AG08395 (cell line): ENCODE results near the gene OSM.

ENCODE experiments used
- DNase-seq: peaks from one replicate; pipeline ENCODE4 v3.0.0; 2012; ENCODE audit warnings: mixed read lengths, low spot score

OSM gene

GRCh38 chr22:30285176-30285845 is 18.7 kb upstream of the OSM start:
- no peak for DNase-seq

DNA sequence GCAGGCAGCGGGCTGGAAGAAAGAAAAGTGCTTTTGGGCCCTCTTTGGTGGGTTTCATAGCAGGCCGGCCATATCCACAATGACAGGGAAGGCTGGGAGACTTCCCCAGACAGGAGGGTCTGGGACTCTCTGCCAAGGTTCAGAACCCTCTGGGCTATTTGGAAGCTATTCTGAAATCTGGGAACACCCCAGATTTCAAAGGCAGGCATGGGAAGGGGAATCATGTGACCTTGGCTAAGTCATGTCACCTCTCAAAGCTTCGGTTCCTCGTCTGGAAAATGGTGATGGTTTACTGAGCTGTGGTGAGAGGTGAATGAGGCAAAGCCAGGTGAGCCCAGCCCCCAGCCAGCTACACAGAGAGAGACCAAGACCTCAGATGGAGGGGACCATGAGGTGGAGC is 18.0 kb upstream of the OSM start:
- no peak for DNase-seq

DNA sequence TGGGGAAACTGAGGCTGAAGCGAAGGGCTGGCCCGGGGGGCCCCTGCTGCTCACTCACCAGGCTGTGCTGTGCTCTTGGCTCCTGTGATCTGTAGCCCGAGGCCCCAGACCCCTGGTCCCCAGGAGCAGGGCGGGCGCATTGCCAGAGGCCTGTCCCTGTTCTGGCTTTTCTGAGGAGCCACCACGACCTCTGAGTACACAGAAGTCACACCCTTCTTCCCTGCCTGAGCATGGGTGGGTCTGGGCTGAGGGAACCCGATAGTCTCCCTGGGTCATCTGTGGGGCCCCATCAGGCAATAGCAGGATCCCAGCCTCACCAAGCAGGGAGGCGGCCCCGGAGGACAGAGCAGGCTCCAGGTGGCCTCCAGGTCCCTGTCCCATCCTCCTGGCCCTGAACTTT is 17.5 kb upstream of the OSM start:
- DNase-seq: no peak

- no peak for DNase-seq
Observed at GRCh38 chr22:30283342-30283741, 16.7 kb upstream of the OSM start.

DNA sequence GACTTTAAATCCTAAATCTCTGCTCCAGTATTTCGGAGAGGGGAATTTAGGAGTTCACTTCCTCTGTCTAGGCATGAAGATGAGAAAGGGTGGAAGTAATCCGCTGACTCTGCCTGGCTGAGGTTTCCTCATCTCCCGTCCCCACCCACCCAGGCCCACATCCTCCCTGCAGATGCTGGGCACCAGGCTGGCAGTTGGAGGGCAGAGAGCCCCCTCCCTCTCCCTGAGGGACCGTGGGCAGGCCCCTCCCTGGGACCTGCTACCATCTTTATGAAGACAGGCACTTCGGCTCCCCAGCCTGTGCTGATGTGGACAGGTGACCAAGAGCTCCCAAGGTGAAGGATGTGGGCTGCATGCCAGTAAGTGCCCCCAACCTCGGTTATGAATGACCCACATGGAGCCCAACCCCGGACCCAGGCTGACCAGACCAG is 16.0 kb upstream of the OSM start:
- DNase-seq: no peak

DNA sequence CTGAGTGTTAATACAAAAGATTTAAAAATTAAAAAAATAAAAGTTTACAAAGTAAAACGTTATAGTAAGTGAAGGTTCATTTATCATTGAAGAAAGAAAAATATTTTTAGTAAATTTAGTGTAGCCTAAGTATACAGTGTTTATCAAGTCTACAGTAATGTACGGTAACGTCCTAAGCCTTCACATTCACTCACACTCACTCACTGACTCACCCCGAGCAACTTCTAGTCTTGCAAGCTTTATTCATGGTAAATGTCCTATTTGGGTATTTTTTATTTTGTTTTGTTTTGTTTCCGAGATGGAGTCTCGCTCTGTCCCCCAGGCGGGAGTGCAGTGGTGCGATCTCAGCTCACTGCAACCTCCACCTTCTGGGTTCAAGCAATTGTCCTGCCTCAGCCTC is 13.9 kb upstream of the OSM start:
- no peak for DNase-seq

DNA sequence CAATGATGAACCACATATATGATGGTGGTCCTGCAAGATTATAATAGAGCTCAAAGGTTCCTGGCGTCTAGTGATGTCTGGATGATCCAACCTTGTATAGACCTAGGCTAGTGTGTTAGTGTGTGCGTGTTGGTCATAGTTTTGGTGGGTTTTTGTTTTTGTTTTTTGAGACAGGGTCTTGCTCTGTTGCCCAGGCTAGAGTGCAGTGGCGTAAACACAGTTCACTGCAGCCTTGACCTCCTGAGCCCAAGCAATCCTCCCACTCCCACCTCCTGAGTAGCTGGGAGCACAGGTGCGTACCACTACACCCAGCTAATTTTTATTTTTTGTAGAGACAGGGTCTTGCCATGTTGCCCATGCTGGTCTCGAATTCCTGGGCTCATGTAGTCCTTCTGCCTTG is 13.3 kb upstream of the OSM start:
- no peak for DNase-seq

- peak; percentile 75 for DNase-seq
Observed at GRCh38 chr22:30279046-30279788, 12.6 kb upstream of the OSM start.

DNA sequence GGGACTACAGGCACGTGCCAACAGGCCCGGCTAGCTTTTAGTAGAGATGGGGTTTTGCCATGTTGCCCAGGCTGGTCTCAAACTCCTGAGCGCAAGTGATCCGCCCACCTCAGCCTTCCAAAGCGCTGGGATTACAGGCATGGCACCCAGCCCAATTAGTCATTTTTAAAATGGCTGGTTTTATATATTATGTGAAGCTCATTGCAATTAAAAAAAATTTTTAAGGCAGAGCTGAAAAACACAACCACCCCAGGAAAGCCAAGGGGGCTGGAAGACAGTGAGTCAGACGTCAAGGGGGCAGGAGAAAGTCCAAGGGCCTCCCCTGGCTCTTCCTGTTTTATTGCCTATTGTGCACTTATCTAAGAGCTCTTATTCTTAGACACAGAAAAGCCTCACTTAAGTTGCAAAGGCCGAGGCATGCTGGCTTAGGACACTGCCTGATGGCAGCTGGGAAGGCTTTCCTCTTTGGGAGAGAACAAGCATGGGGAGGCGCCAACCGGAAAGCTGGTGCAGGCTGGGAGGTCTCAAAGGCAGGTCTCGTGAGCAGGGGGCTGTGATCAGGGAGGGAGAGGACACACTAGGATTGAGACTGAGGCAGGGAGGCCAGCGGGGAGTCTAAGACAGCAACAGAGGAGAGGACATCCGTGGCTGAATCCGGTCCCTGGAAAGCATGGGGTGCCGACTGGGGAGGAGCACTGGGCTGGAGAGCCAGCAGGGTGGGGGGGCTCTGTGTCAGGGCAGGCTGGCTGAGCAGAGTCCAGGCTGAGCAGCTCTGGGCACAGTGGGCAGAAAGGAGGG is 11.1 kb upstream of the OSM start:
- DNase-seq: peak; percentile 60

- DNase-seq: no peak
Observed at GRCh38 chr22:30276039-30276438, 9.4 kb upstream of the OSM start.

DNA sequence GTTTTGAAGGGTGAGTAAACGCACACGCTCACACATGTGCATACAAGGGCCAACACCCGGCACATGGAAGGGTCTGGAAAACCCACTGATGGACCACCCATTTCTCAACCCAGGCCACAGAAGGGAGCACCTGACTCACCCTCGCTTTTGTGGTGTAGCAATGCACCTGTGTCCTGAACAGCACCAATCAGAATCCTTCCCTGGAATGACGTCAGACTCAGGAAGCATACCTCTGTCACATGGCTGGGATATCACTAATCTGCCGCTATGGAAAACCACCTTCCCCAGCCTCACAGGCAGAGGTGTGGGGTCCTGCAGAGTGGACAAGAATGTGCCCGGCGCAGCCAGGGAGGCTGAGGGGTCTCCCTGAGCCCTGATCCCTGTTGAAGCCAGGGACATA is 9.0 kb upstream of the OSM start:
- no peak for DNase-seq

GRCh38 chr22:30274437-30274812 is 7.8 kb upstream of the OSM start:
- DNase-seq: no peak

GRCh38 chr22:30273711-30274436 is 7.2 kb upstream of the OSM start:
- DNase-seq: no peak

GRCh38 chr22:30272781-30273601 is 6.3 kb upstream of the OSM start:
- no peak for DNase-seq

DNA sequence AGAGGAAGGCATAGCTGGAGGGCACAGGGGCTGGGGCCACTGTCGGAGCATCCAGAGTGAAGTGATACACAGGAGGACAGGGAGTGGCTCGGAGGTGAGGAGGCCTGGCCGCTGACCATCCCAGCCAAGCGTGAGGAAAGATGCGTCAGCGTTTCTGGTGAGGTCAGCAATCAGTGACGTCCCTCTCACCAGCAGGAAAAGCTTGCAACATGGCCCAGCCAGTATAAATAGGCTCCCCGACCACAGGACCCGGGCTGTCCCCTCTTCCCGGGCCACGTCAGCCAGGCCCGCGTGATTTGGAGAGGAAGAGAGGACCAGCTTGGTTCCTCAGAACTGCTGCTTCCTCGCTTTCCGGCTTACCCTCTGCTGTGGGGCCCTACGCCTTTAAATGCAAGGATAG is 4.2 kb upstream of the OSM start:
- no peak for DNase-seq

GRCh38 chr22:30268331-30268730 is 1.7 kb upstream of the OSM start:
- DNase-seq: no peak

DNA sequence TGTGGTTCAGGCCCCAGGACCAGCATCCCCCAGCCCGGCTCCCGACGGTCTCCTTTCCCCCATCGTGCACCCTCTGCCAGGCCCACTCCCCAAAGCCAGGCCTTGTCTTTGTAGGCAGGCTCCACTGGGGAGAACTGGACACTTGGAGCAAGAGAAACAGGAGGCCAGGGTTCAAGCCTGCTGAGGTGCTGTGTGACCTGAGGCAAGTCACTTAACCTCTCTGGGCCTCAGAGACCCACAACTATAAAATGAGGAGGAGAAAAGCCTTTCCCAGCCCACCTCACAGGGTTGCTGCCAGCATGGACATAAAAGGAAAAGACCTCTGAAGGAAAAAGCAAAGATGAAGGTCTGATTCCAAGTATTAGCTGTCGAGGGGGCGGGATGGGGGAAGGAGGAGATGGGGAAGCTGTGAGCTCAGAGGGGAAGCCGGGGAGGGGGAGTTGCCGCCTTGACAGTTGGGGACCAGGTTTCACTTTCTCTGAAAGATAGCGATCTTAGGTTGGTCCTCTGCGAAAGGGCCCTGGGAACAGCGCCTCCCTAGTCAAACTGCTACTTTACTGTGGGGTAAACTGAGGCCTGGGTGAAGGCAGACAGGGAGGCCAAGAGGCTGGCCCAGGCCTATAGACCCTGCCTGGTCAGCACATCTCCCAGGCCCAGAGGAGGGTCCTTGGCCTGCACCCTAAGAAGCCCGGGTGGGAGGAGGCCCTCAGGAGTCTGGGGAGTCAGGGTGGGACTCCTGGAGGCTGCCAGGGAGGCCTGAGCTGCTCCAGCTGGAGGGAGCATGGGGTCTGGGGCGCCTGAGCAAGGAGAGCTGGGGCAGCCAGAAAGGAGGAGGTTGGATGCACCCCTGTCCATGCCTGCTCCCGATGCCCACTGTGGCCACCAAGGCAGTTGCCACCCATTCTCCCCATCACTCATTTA is 991 bp upstream of the OSM start:
- no peak for DNase-seq

- DNase-seq: no peak
Observed at GRCh38 chr22:30265823-30266444, 717 bp downstream of the OSM start.

- no peak for DNase-seq
Observed at GRCh38 chr22:30265131-30265720, 1.4 kb downstream of the OSM start.

DNA sequence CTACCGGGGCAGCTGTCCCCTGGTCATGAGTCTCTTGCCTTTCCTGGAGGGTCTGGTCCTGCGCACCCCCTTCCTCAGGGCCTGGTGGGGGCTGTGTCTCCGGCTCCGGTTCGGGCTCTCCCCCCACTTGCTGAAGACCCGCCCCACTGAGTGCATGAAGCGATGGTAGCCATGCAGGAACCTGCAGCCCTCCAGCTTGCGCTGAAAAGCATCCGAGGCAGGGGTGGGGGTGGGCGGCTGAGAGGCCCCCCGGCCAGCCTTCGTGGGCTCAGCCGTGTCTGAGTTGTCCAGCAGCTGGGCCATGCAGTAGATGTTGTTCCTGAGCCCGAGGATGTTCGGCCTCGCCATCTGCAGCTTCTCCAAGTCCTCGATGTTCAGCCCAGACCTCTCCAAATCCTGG is 2.8 kb downstream of the OSM start:
- DNase-seq: no peak
